ENCODE results near the gene UBE2J1.

UBE2J1 gene

DNA sequence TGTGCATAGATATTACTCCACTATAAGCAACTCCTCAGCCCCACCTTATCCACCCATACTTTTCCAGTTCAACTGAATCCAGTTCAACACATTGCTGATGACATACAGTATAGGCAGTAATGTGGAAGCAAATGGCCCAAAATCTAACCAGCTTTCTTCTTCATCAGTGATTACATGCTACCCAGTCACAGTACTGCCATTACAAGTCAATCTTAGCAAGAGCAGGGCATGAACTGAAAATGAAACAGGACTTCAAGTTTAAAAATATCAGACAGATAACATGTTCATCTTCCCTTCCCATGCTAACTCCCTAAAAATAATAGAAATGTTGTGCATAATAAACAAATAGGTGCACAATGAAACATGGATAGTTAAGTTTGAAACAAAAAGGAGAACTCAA is 40.3 kb upstream of the UBE2J1 start:
- TF ChIP-seq, protein P1, sequence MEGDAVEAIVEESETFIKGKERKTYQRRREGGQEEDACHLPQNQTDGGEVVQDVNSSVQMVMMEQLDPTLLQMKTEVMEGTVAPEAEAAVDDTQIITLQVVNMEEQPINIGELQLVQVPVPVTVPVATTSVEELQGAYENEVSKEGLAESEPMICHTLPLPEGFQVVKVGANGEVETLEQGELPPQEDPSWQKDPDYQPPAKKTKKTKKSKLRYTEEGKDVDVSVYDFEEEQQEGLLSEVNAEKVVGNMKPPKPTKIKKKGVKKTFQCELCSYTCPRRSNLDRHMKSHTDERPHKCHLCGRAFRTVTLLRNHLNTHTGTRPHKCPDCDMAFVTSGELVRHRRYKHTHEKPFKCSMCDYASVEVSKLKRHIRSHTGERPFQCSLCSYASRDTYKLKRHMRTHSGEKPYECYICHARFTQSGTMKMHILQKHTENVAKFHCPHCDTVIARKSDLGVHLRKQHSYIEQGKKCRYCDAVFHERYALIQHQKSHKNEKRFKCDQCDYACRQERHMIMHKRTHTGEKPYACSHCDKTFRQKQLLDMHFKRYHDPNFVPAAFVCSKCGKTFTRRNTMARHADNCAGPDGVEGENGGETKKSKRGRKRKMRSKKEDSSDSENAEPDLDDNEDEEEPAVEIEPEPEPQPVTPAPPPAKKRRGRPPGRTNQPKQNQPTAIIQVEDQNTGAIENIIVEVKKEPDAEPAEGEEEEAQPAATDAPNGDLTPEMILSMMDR (IDR thresholded peaks at IDR 0.05; ENCODE audit: control insufficient read depth, insufficient read depth, low read depth, low read length, missing control alignments) = no peak
- no peak overlapping the region for H3K4me3 ChIP-seq (ENCODE audit: control insufficient read depth, low read depth, low read length)
- DNase-seq (ENCODE audit: low read depth) = no peak

DNA sequence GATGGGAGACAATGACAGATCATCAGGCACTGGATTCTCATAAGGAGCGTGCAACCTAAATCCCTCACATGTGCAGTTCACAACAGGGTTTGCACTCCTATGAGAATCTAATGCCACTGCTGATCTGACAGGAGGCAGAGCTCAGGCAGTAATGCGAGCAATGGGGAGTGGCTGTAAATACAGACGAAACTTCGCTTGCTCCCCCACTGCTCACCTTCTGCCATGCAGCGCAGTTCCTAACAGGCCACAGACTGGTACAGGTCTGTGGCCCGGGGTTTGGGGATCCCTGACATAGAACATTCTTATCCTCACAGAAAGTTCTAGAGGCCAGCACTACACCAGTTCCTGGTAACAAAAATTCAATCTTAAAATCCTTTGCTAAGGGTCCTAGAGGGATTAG is 36.3 kb upstream of the UBE2J1 start:
- TF ChIP-seq, protein P1 (IDR thresholded peaks at IDR 0.05; ENCODE audit: control insufficient read depth, insufficient read depth, low read depth, low read length, missing control alignments) = no peak
- no peak overlapping the region for H3K4me3 ChIP-seq (ENCODE audit: control insufficient read depth, low read depth, low read length)
- DNase-seq (ENCODE audit: low read depth) = no peak

DNA sequence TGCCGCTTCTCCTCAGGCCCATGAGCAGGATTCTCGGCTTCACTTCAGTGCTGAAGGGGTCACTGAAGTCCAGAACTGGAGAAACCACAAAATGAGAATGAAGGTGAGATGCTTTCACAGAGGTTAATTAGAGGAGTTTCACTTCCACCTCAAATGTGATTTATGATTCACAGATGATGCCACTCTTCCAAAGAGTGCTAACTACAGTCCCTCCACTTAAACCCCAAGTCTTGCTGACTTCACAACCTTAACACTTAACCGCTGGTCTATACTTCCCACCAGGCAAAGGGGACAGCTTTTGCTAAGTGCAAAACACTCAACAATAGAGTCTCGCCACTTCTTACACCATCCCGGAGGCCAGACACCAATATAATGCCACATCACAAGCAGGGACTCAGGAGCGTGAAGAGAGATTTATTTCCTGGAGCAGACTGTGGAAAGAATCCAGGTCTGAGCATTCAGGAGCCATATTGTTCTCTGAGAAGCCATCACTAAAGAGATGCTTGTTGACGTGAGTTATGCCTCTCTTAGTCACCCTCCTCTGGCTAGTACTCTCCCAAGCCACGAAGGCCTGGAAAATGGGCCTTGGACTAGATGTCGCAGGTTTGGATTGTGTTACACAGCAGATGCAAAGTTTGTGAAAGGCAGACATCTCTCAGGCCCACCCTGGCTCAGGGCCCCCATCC is 35.1 kb upstream of the UBE2J1 start:
- H3K4me3 ChIP-seq (ENCODE audit: control insufficient read depth, low read depth, low read length) = no peak overlapping the region
- no peak for DNase-seq (ENCODE audit: low read depth)
- TF ChIP-seq, protein P1 (IDR thresholded peaks at IDR 0.05; ENCODE audit: control insufficient read depth, insufficient read depth, low read depth, low read length, missing control alignments) = no peak

DNA sequence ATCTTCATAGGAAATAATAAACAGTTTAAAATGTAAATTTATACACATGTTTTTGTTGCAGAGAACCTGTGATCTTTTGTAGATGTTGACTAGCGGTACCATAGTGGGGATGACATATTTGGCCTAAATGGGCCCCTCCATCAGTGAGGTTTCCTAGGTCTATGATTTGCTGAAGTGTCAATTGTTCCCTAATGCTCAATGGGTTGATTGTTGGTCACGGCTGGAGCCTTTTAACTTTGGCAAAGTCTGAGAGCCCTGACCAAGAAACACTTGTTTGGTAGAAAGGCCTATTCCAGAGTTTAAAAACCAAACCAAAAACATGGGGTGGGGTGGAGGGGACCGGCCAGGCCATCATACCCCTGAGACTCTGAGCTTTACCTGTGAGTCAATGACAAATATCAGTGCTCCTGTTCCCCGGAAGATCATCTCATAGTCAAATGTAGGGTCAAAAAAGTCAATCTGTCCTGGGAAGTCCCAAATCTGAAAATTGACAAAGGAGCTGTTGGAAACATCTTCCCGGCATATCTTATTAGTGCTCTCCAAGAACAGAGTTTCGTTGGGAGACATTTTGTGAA is 34.5 kb upstream of the UBE2J1 start:
- TF ChIP-seq, protein P1 (IDR thresholded peaks at IDR 0.05; ENCODE audit: control insufficient read depth, insufficient read depth, low read depth, low read length, missing control alignments) = no peak
- DNase-seq (ENCODE audit: low read depth) = no peak
- no peak overlapping the region for H3K4me3 ChIP-seq (ENCODE audit: control insufficient read depth, low read depth, low read length)

DNA sequence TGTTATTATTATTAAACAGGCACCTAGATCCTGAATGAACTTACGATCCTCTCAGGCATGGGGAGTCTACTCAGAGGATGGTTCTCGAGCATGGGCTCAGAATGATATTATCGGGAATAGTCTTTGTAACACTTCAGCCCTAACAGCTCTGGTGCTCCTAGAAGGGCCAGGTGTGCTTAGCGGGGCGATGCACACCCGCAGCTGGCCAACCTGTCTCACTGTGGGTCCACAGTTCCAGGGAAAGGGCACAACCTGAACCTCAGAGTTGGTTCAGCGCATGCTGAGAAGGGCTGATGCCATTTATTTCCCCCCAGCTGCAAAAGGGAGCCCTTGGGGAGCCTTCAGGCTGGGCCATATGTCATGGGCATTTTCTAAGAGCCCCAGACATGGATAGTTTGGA is 33.3 kb upstream of the UBE2J1 start:
- no peak for DNase-seq (ENCODE audit: low read depth)
- TF ChIP-seq, protein P1 (IDR thresholded peaks at IDR 0.05; ENCODE audit: control insufficient read depth, insufficient read depth, low read depth, low read length, missing control alignments) = no peak
- no peak overlapping the region for H3K4me3 ChIP-seq (ENCODE audit: control insufficient read depth, low read depth, low read length)

DNA sequence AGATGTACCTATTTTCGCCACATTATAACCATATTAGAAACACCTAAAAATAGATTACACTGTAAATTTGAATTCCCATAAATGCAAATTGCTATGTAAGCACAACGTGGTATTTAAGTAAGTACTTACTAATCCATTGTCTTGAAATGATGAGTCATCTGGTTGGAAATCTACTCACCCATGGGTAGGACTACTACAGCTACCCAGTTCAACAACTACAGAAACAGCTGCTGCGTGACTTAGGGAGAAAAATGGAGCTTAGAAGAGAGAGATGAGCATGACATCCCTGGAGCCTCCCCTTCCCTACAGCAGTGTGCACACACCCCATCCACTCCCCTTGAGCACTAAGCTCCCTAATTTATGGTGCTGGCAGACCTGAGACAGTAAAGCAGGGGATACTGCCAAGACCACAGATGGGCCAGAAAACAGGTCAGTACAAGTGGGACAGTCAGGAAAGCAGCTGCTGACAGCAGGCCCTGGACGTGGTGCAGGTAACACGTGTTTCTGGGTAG is 32.7 kb upstream of the UBE2J1 start:
- no peak overlapping the region for H3K4me3 ChIP-seq (ENCODE audit: control insufficient read depth, low read depth, low read length)
- no peak for DNase-seq (ENCODE audit: low read depth)
- TF ChIP-seq, protein P1 (IDR thresholded peaks at IDR 0.05; ENCODE audit: control insufficient read depth, insufficient read depth, low read depth, low read length, missing control alignments) = no peak
